SK-N-DZ (cell line): ENCODE measurements around the gene TENM3.

Experiments
- DNase-seq: peaks from one replicate; pipeline ENCODE4 v3.0.0-alpha.2; 2015; ENCODE audit warnings: low spot score

TENM3 gene

DNA sequence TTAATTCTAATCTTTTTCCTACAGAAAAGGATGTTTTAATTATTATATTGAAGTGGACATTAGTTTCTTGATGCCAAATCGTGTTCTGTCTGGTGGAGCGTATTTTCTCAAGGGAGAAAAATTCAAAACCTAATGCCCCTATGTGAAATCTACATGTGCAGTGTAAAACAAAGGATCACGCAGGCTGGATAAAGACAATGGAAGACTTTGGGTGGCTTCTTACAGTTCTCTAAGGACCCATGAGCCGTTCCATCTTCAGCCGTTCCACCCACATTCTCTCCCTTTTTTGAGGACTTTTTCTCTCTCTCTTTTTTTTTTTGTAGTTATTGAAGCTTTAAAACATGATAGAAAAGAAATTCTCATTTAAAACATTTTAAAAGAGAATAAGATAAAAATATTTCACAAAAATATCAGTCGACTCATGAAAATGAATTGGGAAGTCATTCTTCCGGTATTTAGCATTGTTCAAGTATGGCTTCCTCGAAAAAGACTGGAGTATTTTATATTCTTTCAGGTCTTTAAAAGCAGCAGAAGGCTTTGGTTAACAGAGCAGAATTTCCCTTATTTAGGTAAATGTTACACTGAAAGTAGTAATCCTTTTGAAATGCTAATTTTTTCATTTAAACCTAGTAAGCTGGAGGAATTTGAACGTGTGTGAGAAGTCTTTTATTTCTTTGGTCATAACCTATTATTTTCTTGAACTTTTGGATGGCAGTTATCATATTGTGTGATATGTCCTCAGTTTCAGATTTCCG, 11.0 kb downstream of the TENM3 start:
- DNase-seq, result no peak

DNA sequence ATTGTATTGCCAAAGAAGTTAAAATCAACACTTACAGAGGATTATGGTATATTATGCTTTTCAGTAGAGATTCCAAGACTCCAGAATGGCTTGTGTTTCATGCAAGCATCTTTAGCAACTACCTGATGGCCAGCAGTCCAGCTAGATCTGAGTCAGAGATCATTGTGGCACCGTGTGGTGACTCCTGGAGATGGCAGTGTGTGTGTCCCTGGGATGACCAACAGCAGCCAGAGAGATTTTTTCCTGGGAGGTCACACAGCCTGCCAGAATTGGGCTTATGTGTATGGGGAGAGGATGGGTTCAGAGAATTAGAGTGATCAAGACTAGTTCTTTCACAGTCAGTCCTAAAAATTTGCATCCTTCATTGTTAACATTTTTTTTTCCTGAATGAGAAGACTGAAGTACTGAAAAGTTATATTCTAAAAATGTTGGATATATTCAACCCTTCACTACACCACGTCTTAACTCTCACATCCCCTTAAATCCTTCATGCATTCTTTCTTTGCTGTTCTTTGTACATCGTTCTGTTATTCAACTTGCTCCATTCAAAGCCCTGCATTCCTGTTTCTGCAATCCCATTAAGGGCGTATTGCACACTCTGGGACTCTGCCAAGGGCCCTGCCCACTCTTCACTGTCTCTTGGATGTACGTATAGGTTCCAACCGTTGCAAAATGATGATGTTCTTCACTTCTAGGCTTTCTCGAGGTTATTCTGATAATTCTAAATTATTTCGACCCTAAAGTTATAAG, 12.4 kb downstream of the TENM3 start:
- DNase-seq, result no peak

DNA sequence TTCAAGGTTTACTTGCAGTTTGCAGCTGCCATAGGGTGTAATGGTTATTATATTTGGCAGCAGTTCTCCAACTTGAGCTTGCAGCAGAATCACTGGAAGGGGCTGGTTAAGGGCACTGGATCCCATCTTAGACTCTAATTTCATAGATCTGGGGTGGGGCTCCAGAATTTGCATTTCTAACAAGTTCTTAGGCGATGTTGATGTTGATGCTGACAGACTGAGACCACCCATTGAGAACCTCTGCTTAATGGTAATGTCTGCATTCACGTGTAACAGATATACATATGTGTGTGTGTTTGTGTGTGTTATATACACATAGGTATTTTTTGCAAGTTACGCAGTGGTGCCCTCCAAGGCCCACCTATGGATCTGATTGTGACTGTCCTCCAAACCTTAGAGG, 13.8 kb downstream of the TENM3 start:
- DNase-seq, result no peak

DNA sequence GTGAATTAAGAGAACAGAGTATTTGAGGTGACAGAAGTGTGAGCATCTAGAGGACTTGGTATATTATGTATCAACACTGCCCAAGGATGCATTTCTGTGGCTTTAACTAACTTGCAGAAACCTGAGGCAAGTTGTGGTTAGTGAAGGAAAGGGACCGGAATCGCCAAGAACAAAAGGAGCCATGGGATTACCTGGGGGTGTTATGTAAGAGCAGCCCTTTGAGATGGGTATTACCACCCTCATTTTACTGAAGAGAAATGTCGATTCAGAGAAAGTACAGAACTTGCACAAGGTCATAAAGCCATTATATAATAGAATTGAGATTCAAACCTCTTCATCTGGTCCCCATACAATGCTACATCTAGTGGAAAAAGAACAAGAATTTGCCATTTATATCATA, 14.3 kb downstream of the TENM3 start:
- no peak for DNase-seq

DNA sequence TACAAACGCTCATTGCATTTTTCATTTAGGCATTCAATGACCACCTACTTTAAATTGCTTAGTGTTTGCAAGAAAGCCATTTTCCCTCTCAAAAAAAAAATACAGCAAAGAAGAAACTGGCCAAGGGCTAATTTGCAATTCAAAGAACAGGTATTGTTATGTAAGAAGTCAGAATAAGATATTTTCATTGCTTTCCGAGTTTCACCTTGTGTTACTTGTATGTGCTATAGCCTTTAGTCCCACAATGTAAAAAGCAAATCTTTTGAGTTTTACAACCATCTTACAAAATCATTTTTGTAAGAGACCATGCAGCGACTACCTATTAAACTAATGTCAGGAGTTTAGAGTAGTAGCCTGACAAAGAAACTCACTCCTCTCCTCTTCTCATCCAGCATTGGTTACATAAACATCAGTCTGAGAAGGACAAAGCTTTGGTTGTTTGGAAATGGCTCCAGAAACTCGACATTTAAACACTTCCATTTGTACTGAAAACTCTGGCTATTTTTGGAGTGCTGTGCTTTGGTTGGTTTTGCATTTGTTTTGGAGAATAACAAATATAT, 15.3 kb downstream of the TENM3 start:
- DNase-seq, result no peak

DNA sequence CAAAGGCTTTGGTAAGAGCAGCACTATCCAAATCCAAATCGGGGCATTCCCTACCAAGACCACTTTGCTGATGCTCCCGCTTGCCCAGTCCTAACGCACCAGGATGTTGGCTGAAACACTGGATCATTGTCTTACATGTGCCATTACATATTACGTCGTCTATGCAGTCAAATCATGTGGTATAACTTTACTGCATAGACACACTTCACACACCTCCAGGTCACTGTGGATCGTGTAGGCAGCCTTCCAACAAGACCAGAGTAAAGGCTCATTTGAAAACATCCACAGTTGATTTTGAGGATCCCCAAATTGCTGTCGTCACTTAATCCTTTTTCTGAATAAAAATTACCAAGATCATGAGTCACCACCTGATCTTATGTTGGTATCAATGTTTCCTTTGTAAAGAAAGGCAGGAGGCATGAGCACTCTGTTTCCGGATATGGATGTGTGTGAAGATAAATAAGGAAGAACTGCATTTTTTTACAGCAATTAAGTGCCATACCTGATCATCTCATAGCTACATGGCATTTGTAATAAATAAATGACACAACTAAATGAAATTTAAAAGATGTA, 18.5 kb downstream of the TENM3 start:
- DNase-seq, result no peak

DNA sequence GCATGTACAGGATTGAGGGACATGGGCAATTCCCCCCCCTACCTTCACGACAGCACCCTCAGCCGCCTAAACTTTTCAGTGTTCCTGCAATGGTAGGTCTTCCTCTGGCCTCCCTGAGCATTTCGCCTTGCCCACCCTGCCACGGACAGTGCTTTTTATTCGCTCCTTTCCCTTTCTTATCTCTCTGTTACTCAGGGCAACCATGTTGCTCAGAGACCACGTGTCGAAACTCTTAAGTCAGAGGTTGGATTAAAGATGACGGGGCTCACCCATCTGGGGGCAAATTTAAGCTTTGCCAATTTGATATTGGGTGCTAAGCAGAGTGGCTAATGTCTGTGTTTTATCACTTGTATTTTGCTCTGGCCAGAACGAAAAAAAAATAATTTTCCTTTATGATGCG, 20.4 kb downstream of the TENM3 start:
- DNase-seq, result no peak

DNA sequence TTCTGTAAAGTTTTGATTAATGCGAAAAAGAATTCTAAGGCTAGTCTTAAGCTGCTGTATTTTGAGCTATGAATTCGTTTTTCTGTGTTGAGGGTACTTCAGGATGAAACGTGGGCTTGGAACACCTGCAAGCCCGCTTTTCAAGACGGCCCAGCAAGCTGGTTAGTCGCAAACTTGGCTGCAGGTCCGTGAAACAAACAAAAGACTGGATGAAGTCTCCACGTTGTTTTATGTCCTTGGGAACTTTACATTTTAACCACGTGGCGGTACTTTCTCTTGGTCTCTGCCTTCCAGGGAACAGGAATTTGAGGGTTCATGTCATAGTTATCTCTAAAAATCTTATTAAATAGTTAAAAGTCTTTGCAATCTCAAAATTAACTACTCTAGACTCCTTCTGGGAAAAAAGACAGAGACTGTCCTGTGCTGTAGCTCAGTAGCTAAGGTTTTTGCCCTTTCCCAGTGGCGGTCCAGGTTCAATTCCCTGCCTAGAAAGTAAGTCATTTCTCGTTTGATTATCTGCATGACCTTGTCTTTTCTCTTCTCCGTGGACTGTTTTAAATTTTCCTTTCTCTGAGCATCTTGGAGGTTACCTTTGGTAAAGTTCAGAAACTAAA, 21.0 kb downstream of the TENM3 start:
- no peak for DNase-seq

DNA sequence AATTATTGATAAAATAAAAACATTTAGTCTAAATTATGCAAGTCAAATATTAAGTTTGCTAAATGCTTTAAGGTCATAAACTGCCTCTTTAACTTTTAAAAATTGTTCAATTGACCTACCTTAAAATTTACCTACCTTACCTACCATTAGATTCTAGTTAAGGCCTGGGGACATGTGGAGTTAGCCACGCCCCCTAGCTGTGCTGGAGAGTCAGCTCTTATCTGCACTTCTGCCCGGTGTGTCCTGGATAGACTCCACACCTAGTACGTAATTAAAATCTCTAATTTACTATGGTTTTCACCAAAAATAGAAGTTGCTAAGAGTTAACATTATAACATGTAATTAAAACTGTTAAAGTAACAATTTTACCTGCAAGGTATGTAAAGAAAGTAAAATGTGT, 22.7 kb downstream of the TENM3 start:
- no peak for DNase-seq

DNA sequence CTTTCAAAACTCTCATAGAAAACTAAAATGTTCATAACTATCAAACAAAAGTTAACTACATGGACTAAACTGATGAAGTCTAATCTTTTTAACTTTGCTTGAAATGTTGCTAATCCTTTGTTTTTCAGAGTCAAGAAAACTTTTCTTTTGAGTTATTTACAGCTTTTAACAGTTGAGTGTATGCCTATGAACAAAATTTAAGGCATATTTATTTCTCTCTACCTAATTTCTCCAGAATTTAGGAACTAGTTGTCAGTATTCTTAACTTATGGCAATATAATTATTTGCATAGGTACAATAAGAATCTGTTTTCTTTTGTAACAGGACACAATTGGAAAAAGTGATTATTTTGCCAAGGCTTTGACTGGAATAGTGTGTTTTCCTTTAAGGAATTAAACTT, 23.8 kb downstream of the TENM3 start:
- no peak for DNase-seq

DNA sequence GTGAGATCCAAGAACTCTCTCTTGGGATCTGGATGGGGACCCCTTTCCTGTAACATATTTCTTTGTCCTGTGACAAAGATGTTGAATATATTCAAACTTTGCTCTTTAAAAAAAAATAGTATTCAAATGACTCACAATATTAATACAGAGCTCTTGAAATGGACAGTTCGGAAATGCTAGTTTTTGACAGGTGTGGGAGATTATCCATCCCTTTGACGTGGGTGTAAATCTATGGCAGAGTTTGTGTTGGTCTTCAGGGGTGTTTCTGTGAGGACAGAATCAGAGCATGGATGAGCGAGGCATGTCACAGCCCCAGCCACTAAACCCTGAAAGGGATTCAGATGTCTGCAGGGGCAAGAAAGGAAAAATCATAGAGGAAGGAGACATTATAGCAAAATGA, 25.8 kb downstream of the TENM3 start:
- no peak for DNase-seq

DNA sequence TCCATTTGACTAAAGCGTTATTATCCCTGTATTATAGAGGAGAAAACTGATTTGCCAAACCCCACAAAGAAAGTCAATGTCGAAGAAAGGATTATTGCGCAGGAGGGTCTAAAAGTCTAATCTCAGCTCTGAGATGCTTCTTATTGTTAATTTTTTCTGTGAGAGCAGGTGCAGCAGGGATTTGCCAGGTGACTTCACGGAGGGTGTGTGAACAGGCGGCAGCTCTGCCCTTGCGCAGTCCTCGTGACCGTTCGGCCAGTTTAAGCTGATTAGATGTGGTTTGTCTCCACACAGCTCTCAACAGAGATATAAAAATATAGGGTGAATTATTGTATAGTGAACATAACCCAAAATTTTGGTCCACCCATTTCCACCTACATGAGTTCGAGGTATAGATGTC, 28.5 kb downstream of the TENM3 start:
- no peak for DNase-seq

DNA sequence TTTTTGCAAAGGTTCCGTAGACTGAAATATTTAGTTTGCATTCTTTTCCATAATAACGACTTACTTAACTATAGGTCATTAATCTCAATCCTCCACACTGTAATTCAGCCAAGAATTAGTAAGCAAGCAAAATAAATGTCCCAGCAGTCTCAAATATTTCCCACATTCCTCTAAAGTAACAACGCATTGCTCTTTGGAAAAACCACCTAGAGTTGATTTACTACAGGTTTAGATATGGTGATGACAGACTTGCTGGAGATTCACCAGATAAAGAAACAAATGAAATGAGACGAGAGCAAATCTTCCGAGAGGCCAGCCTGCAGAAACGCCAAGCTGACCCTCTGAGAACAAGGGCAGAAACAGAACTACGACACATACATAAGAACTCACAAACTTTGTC, 28.9 kb downstream of the TENM3 start:
- DNase-seq, result peak; percentile 10

DNA sequence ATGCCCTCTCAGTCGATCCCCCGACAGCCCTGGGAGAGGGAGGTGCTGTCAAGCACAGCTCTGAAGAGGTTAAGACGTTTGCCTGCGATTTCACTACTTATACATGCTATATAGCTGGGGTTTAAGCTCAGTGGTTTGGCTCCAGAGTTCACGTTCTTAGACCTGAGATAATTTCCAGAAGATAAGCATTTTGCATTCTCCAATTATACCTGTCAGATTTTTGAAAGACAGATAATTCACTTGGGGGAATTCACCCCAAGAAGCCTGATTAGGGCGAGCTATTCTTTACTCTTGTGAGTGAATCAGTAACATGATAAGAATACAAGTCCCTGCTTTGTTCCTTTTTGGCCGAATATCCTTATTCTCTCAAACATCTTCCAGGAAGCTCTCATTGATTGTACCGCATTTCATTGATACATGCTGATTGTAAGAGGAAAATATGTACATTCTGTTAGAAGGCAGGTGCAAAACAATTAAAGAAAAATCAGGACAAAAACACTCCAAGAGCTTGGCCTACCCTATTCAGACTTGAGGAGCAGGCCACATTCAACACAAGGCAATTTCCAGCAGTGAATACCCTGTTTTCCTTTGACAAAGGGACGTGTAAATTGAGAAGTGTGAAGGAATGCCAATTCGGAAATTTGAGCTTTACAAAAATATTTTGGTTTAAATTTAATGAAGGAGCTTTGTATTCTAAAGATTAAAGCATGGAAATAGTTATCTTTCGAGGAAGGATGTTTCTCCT, 30.2 kb downstream of the TENM3 start:
- DNase-seq, result no peak

DNA sequence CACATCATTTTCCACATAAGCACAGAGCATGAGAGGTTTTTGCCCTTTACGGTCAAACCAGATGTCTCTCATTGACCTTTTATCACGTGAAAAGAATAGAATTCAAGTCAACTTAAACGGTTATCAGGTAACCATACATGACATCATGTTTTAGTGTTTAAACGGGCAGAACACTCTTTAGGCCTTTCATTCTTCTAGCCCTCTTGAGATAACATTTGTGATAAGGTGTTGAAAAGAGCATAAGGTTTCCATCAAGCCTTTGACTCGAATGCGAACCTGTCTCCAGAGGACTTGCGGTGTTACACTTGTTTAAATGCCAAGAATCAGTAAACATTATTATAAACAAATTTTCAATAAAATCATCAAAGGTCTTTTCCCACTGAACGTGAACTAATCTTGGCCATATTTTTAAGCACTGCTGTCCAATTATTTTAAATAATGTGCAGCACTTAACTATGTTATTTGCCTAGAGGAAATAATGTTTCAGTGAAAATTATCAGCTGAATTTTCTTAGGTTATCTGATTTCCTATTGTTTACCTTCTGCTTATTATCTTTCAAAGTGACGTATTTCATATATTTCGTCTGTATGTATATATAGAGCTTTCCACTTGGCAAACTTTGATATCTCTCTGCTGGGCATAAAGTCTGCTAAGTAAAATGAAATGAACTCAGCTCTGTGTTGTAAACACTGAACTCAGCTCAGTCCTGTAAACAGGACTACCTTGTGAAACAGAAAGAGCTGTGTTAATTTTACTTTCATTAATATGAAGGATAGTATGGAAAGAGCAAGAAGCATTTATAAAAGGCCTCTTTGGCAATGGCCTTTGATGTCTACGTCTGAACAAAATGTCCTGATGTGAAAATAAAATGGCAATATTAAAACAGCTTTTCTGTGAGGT, 33.3 kb downstream of the TENM3 start:
- DNase-seq, result peak; percentile 85

DNA sequence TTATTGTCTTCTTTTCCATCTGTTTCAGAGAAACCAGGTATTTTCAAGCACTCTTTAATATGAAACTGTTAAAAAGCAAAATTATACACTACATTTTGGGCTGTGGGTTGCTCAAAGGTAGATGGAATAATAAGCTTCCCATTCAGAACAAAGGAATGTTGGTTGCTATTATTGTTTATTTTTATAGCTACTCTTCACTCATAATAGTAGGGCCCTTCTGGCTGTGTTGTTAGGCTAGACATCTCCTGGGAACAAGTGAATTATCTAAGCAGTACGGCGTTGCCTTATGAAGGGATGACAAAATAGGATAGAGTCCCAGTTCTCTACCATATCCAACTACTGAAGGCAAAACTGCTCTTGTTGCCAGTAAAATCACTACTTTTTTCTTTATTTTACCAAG, 34.2 kb downstream of the TENM3 start:
- no peak for DNase-seq

DNA sequence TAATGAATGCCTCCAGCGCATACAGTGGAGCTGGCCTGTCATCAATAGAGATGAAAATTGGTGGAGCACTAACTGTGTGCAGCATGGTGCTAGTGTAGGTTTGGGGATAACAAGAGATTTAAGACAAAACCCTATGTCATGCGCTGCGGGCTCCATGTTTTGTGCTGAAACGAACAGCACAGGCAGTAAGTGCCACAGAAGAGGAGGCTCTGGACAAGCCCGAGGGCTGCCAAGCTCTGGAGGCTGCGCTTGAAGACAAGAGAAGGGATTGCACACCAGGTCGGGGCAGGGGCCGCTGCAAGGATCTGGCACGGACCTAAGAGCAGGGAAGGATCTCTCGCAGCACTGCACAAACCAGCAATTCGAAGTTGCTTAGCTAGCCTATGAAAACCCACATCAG, 35.5 kb downstream of the TENM3 start:
- no peak for DNase-seq

DNA sequence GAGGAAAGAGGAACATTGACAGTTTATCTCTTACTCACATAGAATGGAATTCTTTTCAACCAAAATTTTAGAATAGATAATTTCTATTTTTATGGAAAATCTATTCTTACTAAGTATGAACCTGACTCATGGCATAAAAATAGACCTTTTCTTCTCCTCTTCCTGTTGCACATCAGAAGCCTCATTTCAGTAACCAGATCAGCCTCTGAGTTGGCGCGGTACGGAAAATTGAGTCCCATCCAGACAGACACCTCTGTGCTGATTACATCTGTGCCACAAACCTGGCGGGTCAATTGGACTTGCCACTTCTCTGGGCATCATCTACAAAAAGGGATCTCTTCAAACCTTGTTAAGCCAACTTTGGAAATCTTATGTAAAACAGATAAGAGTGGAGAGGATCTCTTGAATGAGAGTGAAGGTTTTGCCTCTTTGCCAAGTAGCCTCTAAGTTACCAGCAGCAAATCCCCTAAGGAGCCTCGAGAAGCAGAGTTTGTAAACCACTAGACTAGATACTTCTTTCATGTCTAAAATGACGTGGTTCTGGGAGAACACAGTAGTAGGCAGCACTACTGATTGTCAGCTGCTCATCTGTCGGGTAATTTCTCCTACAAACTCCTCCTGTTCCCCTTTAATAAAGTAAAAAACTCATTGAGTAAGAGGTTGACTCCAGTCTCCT, 37.4 kb downstream of the TENM3 start:
- DNase-seq, result no peak

DNA sequence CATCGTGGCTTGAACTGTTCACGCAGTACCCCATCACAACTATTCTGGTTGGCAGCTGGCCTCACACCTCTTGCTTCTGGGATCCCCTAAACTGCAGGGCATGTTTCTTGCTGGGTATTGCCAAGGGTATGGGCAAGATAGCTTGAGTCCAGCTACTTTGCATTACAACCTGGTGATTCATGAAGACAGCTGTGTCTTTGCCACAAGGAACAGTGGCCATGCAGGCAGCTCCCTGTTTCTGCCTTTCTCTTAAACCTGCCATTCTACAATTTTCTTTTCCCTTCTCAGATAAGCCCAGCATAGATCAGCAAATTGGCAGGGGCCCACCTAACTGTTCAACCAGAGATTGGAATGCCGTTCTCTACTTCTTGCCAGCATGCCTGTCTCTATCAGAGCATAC, 42.8 kb downstream of the TENM3 start:
- no peak for DNase-seq

DNA sequence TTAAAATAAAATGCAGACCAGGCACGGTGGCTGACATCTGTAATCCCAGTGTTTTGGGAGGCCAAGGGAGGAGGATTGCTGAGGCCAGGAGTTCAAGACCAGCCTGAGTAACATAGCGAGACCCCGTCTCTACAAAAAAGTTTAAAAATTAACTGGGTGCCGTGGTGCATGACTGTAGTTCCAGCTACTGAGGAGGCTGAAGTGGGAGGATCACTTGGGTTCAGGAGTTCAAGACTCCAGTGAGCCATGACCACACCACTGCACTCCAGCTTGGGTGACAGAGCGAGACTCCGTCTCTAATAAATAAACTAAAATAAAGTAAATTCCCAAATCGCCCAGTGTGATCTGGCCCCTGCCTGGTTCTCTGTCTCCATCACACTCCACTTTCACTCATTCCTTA, 43.7 kb downstream of the TENM3 start:
- no peak for DNase-seq
